GM19240 (cell line): Measurements from ENCODE around the gene ARHGEF25.
"Not testable (repeated sequence)": the region's sequence is repeated elsewhere in the genome, so short reads cannot be mapped to it uniquely, and the experiment has no call there.

ENCODE experiments used
- DNase-seq: peaks from one replicate; pipeline ENCODE4 v3.0.0; 2011; ENCODE audit warnings: low spot score; ENCODE audit not compliant: insufficient read length

Gene ARHGEF25

GRCh38 chr12:57585156-57585555 lies 26.1 kb upstream of the ARHGEF25 start:
- DNase-seq = no peak

GRCh38 chr12:57586128-57586527 lies 25.1 kb upstream of the ARHGEF25 start:
- DNase-seq = no peak

GRCh38 chr12:57586832-57587429 lies 24.3 kb upstream of the ARHGEF25 start:
- no peak for DNase-seq

- not testable (repeated sequence) for DNase-seq
Measured at GRCh38 chr12:57588951-57589610, 22.2 kb upstream of the ARHGEF25 start.

- DNase-seq = no peak
Measured at GRCh38 chr12:57590479-57590863, 20.8 kb upstream of the ARHGEF25 start.

- DNase-seq = peak; percentile 89
Measured at GRCh38 chr12:57590864-57591781, 20.1 kb upstream of the ARHGEF25 start, which contains the start of gene PIP4K2C. Gene PIP4K2C (plus strand): TSS chr12:57591192. CDS start chr12:57591290, 98 bp downstream.

- no peak for DNase-seq
Measured at GRCh38 chr12:57591782-57592325, 19.4 kb upstream of the ARHGEF25 start.

GRCh38 chr12:57592551-57593165 lies 18.6 kb upstream of the ARHGEF25 start:
- DNase-seq = no peak

- no peak for DNase-seq
Measured at GRCh38 chr12:57593187-57593586, 18.0 kb upstream of the ARHGEF25 start.

GRCh38 chr12:57600395-57600794 lies 10.8 kb upstream of the ARHGEF25 start:
- DNase-seq = no peak

GRCh38 chr12:57602544-57602943 lies 8.7 kb upstream of the ARHGEF25 start:
- no peak for DNase-seq

- DNase-seq = no peak
Measured at GRCh38 chr12:57603324-57603723, 7.9 kb upstream of the ARHGEF25 start.

- DNase-seq = no peak
Measured at GRCh38 chr12:57603815-57604453, 7.3 kb upstream of the ARHGEF25 start.

GRCh38 chr12:57604454-57604991 lies 6.7 kb upstream of the ARHGEF25 start, which contains the start of gene DTX3:
Gene DTX3 (plus strand): TSS chr12:57604824. CDS start chr12:57606518, 1,694 bp downstream.
- DNase-seq = no peak

- DNase-seq = no peak
Measured at GRCh38 chr12:57604992-57605810, 6.0 kb upstream of the ARHGEF25 start.

GRCh38 chr12:57605811-57606311 lies 5.4 kb upstream of the ARHGEF25 start:
- no peak for DNase-seq

- no peak for DNase-seq
Measured at GRCh38 chr12:57606399-57606798, 4.8 kb upstream of the ARHGEF25 start.

GRCh38 chr12:57606821-57607220 lies 4.4 kb upstream of the ARHGEF25 start:
- no peak for DNase-seq

- DNase-seq = no peak
Measured at GRCh38 chr12:57607958-57608663, 3.1 kb upstream of the ARHGEF25 start.
